Measurements from ENCODE around the gene SORCS2. TPM values are rescaled to one million over a fixed set of nuclear protein-coding genes. Genes with fewer than 3 reads are reported as not detected.

The SORCS2 gene
- total and polyA plus RNA-seq, 7 donors: 0.18 to 1.5 (median 0.36) TPM

DNA sequence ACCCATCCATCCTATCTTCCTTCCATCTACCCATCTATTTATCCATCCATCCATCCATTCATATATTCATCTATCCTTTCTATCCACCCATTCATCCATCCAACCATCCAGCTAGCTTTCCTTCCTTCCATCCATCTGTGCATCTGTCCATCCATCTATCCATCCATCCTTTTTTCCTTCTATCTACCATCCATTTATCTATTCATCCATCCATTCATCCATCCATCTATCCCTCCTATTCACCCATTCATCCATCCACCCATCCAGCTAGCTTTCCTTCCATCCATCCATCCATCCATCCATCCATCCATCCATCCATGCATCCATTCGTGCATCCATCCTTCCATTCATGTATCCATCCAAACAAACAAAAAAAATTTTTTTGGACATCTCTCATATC, 123.6 kb downstream of the SORCS2 start:
- Histone ChIP-seq H3K4me1 (no peaks in the 10 kb centered on the region), H3K27ac (no peak overlapping the region), H3K27me3 (ENCODE audit: insufficient read depth in 3 of 3, low read length in 2 of 3) (no peaks in the 10 kb centered on the region), H3K9me3 (peaks cover 8% of the 10 kb centered on the region), H3K4me3 (no peak overlapping the region), H3K36me3 (ENCODE audit: insufficient read depth in 1 of 2, low read depth in 1 of 2) (no peaks in the 10 kb centered on the region)
- WGBS, 3 donors: 83 to 95% (median 85%) methylated on average over 1 of the region's 1 CpG
- intact Hi-C loops (cut with DNase I): loop anchor here in 1 of 2 donors (10.0 kb wide), 1 partner anchor 399 kb away; no protein-coding TSS in a partner anchor
- no peak for ATAC-seq
- no peak for DNase-seq
- TF ChIP-seq, protein P1, sequence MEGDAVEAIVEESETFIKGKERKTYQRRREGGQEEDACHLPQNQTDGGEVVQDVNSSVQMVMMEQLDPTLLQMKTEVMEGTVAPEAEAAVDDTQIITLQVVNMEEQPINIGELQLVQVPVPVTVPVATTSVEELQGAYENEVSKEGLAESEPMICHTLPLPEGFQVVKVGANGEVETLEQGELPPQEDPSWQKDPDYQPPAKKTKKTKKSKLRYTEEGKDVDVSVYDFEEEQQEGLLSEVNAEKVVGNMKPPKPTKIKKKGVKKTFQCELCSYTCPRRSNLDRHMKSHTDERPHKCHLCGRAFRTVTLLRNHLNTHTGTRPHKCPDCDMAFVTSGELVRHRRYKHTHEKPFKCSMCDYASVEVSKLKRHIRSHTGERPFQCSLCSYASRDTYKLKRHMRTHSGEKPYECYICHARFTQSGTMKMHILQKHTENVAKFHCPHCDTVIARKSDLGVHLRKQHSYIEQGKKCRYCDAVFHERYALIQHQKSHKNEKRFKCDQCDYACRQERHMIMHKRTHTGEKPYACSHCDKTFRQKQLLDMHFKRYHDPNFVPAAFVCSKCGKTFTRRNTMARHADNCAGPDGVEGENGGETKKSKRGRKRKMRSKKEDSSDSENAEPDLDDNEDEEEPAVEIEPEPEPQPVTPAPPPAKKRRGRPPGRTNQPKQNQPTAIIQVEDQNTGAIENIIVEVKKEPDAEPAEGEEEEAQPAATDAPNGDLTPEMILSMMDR (IDR thresholded peaks at IDR 0.05): no peak

DNA sequence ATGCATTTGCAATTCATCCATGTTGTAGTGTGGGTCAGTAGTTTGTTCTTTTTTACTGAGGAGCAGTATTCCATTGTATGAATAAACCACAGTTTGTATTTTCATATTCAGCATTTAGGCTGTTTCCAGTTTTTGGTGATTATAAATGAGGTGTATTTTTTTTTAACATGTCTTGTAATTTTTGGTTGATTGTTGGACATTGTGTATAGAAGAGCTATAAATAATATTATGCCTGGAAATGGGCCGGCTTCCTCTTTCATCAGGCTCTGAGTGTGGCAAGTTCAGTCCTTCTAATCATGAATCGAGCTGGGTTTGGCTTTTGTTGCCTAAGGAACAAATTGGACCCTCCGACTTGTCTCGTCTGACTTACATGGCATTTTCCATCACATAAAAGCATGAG, 126.7 kb downstream of the SORCS2 start:
- no peak for ATAC-seq
- Histone ChIP-seq H3K36me3 (ENCODE audit: insufficient read depth in 1 of 2, low read depth in 1 of 2) (no peaks in the 10 kb centered on the region), H3K27me3 (ENCODE audit: insufficient read depth in 3 of 3, low read length in 2 of 3) (peaks cover 0 to 4% (median 4%) of the 10 kb centered on the region in 3 donors), H3K4me3 (no peak overlapping the region), H3K4me1 (no peaks in the 10 kb centered on the region), H3K27ac (no peak overlapping the region), H3K9me3 (peaks cover 8% of the 10 kb centered on the region)
- DNase-seq: no peak
- 81 to 94% (median 91%) methylated on average over 4 of the region's 4 CpGs for WGBS, 3 donors
- TF ChIP-seq, protein P1 (IDR thresholded peaks at IDR 0.05): no peak
- intact Hi-C loops (cut with DNase I): loop anchor here in 1 of 2 donors (10.0 kb wide), 1 partner anchor 396 kb away; no protein-coding TSS in a partner anchor

GRCh38 chr4:7320206-7320797, 128.0 kb downstream of the SORCS2 start:
- TF ChIP-seq, protein P1 (IDR thresholded peaks at IDR 0.05): no peak
- H3K4me3 ChIP-seq: no peak overlapping the region
- WGBS, 3 donors: 36 to 52% (median 42%) methylated on average over 5 of the region's 5 CpGs

DNA sequence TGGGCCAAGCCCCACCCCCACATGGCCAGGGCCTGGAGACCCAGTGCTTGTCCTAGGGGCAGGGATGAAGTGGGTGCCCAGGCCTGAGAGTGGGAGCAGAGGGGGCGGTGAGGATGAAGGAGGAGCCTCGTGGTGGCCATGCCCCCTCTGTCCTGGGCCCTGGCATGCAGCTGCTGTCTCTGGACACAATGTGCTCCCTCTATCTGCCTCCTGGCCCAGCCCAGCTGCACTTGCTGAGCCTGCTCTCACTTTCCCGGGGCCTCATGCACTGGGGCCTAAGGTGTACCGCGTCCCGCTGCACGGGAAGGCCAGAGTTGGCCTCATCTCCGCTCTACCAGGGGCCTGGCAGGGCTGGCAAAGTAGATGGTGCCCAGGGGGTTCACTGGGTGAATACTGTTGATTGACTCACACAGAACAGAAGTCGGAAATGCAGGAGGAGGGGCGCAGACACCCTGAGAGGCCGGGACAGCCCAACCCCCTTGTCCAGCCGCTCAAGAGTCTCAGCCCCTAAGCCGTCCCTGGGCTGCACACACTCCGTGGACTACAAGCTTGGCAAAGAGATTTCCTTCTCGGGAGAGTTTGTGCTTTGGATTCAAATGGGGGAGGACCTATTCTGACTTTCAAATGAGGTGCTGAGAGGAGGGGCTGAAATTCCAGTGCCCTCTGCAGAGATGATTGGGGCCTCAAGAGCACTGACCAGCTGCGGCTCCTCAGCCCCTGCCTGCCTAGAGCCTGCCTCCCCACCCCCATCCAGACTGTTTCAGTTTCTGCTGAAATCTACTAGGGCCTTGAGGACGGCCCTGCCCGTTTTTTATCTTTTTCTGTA, 130.0 kb downstream of the SORCS2 start:
- peak; percentile 9 to 44 for DNase-seq
- no peaks in the 10 kb centered on the region for H3K4me1 ChIP-seq
- WGBS, 3 donors: 52 to 67% (median 66%) methylated on average over 17 to 18 of the region's 18 CpGs

More at GRCh38 chr4:7320206-7320797, 128.0 kb downstream of the SORCS2 start:
- no peaks in the 10 kb centered on the region for H3K4me1 ChIP-seq
- intact Hi-C loops (cut with DNase I): no loop called here
- DNase-seq: no peak
- no peak for ATAC-seq
- peaks cover 8% of the 10 kb centered on the region for H3K9me3 ChIP-seq
- H3K36me3 ChIP-seq (ENCODE audit: insufficient read depth in 1 of 2, low read depth in 1 of 2): no peaks in the 10 kb centered on the region
- H3K27ac ChIP-seq: no peak overlapping the region
- H3K27me3 ChIP-seq (ENCODE audit: insufficient read depth in 3 of 3, low read length in 2 of 3): peaks cover 0 to 4% (median 4%) of the 10 kb centered on the region in 3 donors

More for the DNA sequence above, 130.0 kb downstream of the SORCS2 start:
- Histone ChIP-seq H3K27ac (no peak overlapping the region), H3K36me3 (ENCODE audit: insufficient read depth in 1 of 2, low read depth in 1 of 2) (no peaks in the 10 kb centered on the region), H3K9me3 (peaks cover 8% of the 10 kb centered on the region), H3K4me3 (no peak overlapping the region), H3K27me3 (ENCODE audit: insufficient read depth in 3 of 3, low read length in 2 of 3) (peaks cover 0 to 9% (median 4%) of the 10 kb centered on the region in 3 donors)
- TF ChIP-seq, protein P1 (IDR thresholded peaks at IDR 0.05): no peak
- intact Hi-C loops (cut with DNase I): no loop called here
- ATAC-seq: no peak

Data from psoas muscle (tissue), 8 donors.